HG02840 (cell line): ENCODE results near the gene CDKN1B.

Experiments
- ATAC-seq: cut with Tn5 transposase; IDR thresholded peaks from one replicate; pipeline ENCODE4 v1.9.1; 2021; ENCODE audit warnings: mild to moderate bottlenecking, moderate library complexity, moderate number of reproducible peaks; ENCODE audit not compliant: unreplicated experiment, low FRiP score

Gene CDKN1B

DNA sequence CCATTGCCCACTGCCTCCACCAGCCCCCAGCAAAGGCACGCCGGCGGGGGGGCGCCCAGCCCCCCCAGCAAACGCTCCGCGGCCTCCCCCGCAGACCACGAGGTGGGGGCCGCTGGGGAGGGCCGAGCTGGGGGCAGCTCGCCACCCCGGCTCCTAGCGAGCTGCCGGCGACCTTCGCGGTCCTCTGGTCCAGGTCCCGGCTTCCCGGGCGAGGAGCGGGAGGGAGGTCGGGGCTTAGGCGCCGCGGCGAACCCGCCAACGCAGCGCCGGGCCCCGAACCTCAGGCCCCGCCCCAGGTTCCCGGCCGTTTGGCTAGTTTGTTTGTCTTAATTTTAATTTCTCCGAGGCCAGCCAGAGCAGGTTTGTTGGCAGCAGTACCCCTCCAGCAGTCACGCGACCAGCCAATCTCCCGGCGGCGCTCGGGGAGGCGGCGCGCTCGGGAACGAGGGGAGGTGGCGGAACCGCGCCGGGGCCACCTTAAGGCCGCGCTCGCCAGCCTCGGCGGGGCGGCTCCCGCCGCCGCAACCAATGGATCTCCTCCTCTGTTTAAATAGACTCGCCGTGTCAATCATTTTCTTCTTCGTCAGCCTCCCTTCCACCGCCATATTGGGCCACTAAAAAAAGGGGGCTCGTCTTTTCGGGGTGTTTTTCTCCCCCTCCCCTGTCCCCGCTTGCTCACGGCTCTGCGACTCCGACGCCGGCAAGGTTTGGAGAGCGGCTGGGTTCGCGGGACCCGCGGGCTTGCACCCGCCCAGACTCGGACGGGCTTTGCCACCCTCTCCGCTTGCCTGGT, at the start of gene CDKN1B:
Gene CDKN1B, plus strand, starts transcription at position 576 of the 793 bp plus-strand sequence. CDS start 472 bp downstream, outside the sequence.
- ATAC-seq: peak; percentile 43

- ATAC-seq: no peak
These were observed 49.2 kb upstream of the CDKN1B start for GRCh38 chr12:12668005-12668404.

- ATAC-seq: no peak
These were observed 48.1 kb upstream of the CDKN1B start for GRCh38 chr12:12669020-12669419.

DNA sequence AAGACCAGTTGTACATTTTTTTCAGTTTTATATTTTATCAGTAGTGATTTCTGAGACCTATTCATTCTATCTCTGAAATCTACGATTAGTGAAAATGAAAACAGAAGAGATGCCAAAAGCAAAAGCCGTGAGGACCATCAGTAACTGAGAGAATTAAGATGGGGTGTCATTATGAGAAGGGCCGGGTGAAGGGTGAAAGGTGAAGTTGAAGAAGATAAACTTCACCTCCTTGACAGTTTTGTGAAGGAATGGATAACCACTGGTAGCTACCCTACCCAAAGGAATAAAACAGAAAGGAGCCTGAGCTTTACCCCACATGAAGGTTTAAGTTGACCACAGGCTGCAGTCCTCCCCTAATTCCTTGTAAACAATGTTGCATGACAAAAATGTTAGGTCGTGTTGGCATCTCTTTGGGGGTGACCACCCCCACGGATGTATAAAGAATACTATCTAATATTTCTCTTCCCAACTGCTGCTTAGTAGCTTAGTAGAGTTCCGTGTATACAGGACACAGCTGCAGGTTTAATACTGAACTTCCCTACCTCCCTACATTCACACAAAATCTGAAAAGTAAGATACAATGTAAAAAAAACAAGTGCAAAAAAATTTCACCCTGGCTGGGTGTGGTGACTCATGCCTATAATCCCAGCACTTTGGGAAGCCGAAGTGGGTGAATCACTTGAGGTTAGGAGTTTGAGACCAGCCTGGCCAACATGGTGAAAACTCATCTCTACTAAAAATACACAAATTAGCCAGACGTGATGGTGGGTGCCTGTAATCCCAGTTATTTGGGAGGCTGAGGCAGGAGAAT, 45.1 kb upstream of the CDKN1B start:
- ATAC-seq: no peak

- no peak for ATAC-seq
These were observed 43.9 kb upstream of the CDKN1B start for GRCh38 chr12:12673296-12673695.

GRCh38 chr12:12676605-12677004, 40.6 kb upstream of the CDKN1B start:
- ATAC-seq: no peak

DNA sequence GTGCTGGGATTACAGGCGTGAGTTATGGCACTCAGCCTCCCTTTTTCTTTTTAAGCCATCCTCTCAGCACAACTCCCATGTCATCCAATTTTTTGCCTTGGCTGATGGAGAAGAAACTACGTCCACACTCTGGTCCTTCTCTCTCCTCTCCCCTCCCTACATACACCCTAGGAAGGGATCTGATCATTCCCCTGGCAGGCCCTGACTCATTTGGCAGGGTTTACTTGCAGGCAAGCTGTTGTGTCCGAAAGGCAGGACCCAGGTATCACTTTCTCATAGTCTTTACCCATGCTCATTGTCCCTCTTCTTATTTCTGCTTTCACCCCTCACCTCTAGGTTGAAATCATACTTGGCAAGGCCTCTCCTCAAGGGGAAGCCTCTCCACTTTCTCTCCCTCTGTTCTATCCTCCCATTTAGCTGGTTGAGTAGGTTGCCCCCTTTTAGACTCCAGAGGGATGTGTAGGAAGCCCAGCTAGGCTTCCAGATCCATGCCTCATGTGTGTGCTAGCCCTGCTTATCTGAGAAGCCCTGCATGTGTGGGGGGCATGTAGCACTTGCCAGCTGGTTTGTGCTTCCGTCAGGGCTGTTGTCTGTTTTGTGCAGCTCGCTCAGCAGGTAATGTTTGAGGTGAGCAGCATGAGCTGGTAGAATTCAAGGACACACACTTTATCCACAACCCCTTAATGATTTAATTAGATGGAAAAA, 36.0 kb upstream of the CDKN1B start:
- no peak for ATAC-seq

DNA sequence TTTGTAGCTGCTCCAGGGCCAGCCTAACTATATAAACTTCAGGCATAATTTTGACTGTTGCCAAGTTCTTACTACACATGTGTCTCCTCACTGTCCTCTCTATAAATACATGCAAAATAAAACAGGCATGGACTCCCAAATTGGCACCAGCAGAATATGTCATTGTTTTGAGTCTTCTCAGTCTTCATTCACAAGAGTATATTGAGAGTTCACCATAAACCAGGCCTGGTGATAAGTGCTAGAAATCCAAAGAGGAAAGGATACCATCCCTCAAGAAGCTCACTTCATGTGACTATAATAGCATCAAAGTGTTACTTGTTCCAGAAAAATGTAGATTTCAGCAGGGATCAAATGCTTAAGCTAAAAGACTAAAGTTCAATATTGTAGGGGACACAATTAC, 34.9 kb upstream of the CDKN1B start:
- no peak for ATAC-seq

DNA sequence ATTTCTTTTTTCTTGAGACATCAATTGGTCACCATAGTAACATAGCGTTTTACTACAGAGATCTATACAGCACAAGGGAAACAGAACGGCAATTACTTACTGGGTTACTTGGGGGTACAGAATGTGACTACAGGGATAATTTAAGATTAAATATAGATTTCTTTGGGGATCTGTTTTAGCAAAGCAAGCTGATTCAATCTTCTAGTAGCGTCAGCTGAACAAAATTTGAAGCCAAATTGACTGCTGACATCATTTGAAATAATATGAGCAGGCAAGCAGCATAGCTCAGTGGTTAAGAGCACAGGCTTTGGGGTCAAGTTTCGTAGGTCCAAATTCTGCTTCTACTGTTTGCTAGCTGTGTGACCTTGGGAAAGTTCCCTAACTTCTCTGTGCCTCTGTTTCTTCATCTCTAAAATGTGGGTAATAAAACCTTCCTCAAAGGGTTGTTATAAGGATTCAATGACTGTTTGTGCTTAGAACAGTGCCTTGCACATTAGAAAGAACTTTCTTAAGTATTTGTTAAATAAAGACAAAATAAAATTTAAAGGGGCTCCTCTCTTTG, 34.0 kb upstream of the CDKN1B start:
- ATAC-seq: no peak

GRCh38 chr12:12683725-12684124, 33.4 kb upstream of the CDKN1B start:
- no peak for ATAC-seq

- no peak for ATAC-seq
These were observed 32.6 kb upstream of the CDKN1B start for GRCh38 chr12:12684375-12685106.

- no peak for ATAC-seq
These were observed 31.9 kb upstream of the CDKN1B start for GRCh38 chr12:12685305-12685704.

- ATAC-seq: no peak
These were observed 30.7 kb upstream of the CDKN1B start for GRCh38 chr12:12686472-12686871.

DNA sequence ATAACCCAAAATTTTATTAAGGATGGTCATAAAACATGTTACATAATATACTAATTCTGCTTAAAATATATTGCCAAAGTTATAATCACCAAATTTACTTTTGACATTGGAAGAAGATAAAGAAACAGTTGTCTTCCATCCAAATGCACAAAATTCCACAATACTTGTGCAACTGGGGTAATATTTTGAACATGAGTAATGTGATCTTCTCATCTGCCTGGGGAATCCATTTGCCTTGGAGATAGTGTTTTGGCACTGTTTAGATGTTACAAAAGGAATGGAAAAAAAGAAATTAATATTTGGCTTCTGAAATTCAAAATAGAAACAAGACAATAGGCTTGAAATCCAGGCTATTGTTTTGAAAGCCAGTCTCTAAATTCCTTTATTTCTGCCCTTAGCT, 30.2 kb upstream of the CDKN1B start:
- ATAC-seq: no peak

GRCh38 chr12:12689647-12690300, 27.4 kb upstream of the CDKN1B start:
- ATAC-seq: no peak

DNA sequence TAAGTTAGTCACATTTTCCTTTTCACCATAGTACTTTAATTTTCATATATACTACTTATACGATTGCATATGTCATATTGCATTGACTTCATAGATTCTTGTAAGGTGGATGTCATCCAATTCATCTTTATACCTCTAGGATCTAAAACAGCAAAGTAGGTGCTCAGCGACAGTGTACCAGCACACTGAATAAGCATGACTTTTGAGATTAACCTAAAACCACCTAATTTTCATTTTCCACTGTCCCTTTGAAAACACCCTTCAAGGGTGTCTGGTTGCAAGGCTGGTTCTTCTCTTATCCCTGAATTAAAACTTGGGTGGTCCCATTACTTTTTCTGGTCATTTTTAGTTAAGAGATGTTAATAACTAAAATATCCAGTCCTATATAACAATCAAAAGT, 25.6 kb upstream of the CDKN1B start:
- no peak for ATAC-seq

GRCh38 chr12:12693111-12693671, 24.0 kb upstream of the CDKN1B start:
- no peak for ATAC-seq

GRCh38 chr12:12696562-12697383, 20.4 kb upstream of the CDKN1B start:
- ATAC-seq: peak; percentile 70
